Gastrocnemius medialis (tissue), 4 donors: ENCODE data around the gene NPFF.

Source experiments
- CTCF ChIP-seq, 5 experiments: fragments of 450-650 bp in 3 of 5; fragments of 200-600 bp in 2 of 5; sonication (generic) in 2 of 5; IDR thresholded peaks in 4 of 5; conservative IDR thresholded peaks in 1 of 5; 1 replicate in 4 of 5; 2 replicates in 1 of 5; pipeline ENCODE4 v1.5.1; 2016 to 2019; ENCODE audit warnings: antibody characterized with exemption in 5 of 5, mild to moderate bottlenecking in 3 of 5, moderate library complexity in 3 of 5
- POLR2A ChIP-seq, 2 donors: fragments of 450-650 bp; IDR thresholded peaks; one replicate each; pipeline ENCODE4 v1.6.1; 2017; ENCODE audit warnings: antibody characterized with exemption in 2 of 2, mild to moderate bottlenecking in 2 of 2, moderate library complexity in 2 of 2

- TF ChIP-seq CTCF (IDR thresholded peaks at IDR 0.05 in 4 of 5, conservative IDR thresholded peaks at IDR 0.05 in 1 of 5) (no peak), POLR2A (IDR thresholded peaks at IDR 0.05) (no peak)
Measured at GRCh38 chr12:53551889-53552291, 44.6 kb upstream of the NPFF start.
